Measurements from ENCODE around the gene DHODH.
"Not testable (repeated sequence)": the region's sequence is repeated elsewhere in the genome, so short reads cannot be mapped to it uniquely, and the experiment has no call there.

DHODH gene

GRCh38 chr16:72068930-72069329 lies 60.4 kb downstream of the DHODH start:
- Histone ChIP-seq H3K4me3 (ENCODE audit: insufficient read depth, low read depth, low read length, poor library complexity, severe bottlenecking) (no peak overlapping the region), H3K4me1 (ENCODE audit: control insufficient read depth, insufficient read depth, low read length, poor library complexity, severe bottlenecking) (no peaks in the 10 kb centered on the region), H3K27ac (ENCODE audit: insufficient read depth, low read length, poor library complexity, severe bottlenecking) (no peak overlapping the region), H3K27me3 (replicated peaks; ENCODE audit: control insufficient read depth, insufficient read depth, low read length, poor library complexity, severe bottlenecking) (no peaks in the 10 kb centered on the region), H3K36me3 (ENCODE audit: control insufficient read depth, insufficient read depth, low read length) (no peaks in the 10 kb centered on the region), H3K9me3 (ENCODE audit: control insufficient read depth, low read length) (no peaks in the 10 kb centered on the region)
- no peak for DNase-seq

GRCh38 chr16:72072514-72073342 lies 64.2 kb downstream of the DHODH start:
- Histone ChIP-seq H3K9me3 (ENCODE audit: control insufficient read depth, low read length) (no peaks in the 10 kb centered on the region), H3K27me3 (replicated peaks; ENCODE audit: control insufficient read depth, insufficient read depth, low read length, poor library complexity, severe bottlenecking) (no peaks in the 10 kb centered on the region), H3K36me3 (ENCODE audit: control insufficient read depth, insufficient read depth, low read length) (no peaks in the 10 kb centered on the region), H3K4me1 (ENCODE audit: control insufficient read depth, insufficient read depth, low read length, poor library complexity, severe bottlenecking) (no peaks in the 10 kb centered on the region), H3K27ac (ENCODE audit: insufficient read depth, low read length, poor library complexity, severe bottlenecking) (no peak overlapping the region), H3K4me3 (ENCODE audit: insufficient read depth, low read depth, low read length, poor library complexity, severe bottlenecking) (no peak overlapping the region)
- no peak for DNase-seq

GRCh38 chr16:72073560-72074230 lies 65.2 kb downstream of the DHODH start:
- no peak for DNase-seq

GRCh38 chr16:72075067-72075466 lies 66.5 kb downstream of the DHODH start:
- not testable (repeated sequence) for H3K36me3 ChIP-seq (ENCODE audit: control insufficient read depth, insufficient read depth, low read length); H3K9me3 ChIP-seq (ENCODE audit: control insufficient read depth, low read length); DNase-seq

More at GRCh38 chr16:72073560-72074230, 65.2 kb downstream of the DHODH start:
- Histone ChIP-seq H3K4me1 (ENCODE audit: control insufficient read depth, insufficient read depth, low read length, poor library complexity, severe bottlenecking) (no peaks in the 10 kb centered on the region), H3K36me3 (ENCODE audit: control insufficient read depth, insufficient read depth, low read length) (no peaks in the 10 kb centered on the region), H3K27ac (ENCODE audit: insufficient read depth, low read length, poor library complexity, severe bottlenecking) (no peak overlapping the region), H3K9me3 (ENCODE audit: control insufficient read depth, low read length) (no peaks in the 10 kb centered on the region), H3K4me3 (ENCODE audit: insufficient read depth, low read depth, low read length, poor library complexity, severe bottlenecking) (no peak overlapping the region), H3K27me3 (replicated peaks; ENCODE audit: control insufficient read depth, insufficient read depth, low read length, poor library complexity, severe bottlenecking) (no peaks in the 10 kb centered on the region)

More at GRCh38 chr16:72075067-72075466, 66.5 kb downstream of the DHODH start:
- H3K27me3 ChIP-seq (replicated peaks; ENCODE audit: control insufficient read depth, insufficient read depth, low read length, poor library complexity, severe bottlenecking); H3K4me3 ChIP-seq (ENCODE audit: insufficient read depth, low read depth, low read length, poor library complexity, severe bottlenecking); H3K27ac ChIP-seq (ENCODE audit: insufficient read depth, low read length, poor library complexity, severe bottlenecking); H3K4me1 ChIP-seq (ENCODE audit: control insufficient read depth, insufficient read depth, low read length, poor library complexity, severe bottlenecking): not testable (repeated sequence)

Measured in effector memory CD4-positive, alpha-beta T cell (primary cell).